CD4-positive, alpha-beta T cell treated with Interleukin-21 for 1 hour (primary cell): ENCODE results near the gene UBQLN1.
A peak's percentile ranks its signal among the peaks of the same experiment; 100 is the strongest.
"Not testable (repeated sequence)": the region's sequence is repeated elsewhere in the genome, so short reads cannot be mapped to it uniquely, and the experiment has no call there.

ENCODE experiments used
- DNase-seq: peaks from one replicate; pipeline ENCODE4 v3.0.0-alpha.2; 2020

The UBQLN1 gene

DNA sequence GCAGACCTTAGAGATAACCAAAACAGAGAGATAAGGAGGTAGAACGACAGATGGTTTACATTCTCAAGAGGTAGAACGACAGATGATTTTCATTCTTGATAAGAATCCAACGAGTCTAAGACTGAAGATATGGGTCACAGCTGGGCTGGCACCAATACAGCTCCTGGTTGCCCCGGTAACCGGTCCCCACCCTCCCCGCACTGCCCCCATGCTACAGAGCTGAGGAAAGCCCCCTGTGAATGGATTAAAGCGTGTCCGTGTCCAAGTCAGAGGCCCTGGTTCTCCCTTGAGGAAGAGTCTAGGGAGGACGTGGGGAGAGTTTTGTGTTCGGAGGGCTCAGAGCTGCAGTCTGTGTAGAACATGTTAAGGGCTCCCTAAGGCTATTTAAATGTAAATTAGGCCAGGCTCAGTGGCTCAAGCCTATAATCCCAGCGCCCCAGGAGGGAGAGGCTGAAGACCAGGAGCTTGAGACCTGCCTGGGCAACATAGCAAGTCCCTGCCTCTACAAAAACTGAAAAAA lies 76.8 kb downstream of the UBQLN1 start:
- DNase-seq = no peak

GRCh38 chr9:83629433-83630104 lies 78.2 kb downstream of the UBQLN1 start:
- no peak for DNase-seq

GRCh38 chr9:83628540-83628939 lies 79.2 kb downstream of the UBQLN1 start:
- DNase-seq = no peak

DNA sequence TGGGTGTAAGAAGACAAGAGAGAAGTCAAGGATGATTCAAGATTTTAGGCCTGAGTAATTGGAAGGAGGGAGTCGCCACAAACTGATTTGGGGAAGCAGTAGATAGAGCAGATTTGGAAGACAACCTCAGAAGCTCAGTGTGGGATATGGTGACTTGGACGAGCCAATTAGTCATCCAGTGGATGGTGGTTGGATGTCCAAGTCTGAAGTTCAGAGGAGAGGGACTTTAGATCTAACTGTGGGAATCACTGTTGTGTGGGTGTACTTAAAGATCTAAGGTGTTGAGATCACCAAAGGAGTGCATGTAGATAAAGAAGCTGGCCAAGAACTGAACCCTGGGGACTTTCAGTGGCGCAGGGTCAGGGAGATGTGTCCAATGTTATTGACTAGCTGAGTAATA lies 82.6 kb downstream of the UBQLN1 start:
- DNase-seq = no peak

DNA sequence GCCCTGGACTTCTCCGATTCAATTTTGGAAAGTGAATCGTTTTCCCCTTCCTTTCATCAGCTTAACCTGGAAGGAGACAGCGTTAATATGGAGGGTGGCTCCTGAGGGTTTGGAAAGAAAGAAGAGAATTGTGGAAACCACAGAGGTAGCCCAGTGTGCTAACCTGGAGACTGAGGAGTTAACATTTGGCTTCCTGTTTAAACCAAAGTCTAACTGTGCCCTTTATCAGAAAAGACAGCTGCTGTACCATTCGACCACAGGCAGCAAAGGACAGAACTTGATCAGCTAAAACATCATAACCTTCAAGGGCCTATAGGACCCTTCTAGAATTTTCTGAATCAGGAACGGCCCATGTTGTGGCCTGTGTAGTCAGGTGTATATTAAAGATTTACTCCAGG lies 84.1 kb downstream of the UBQLN1 start:
- DNase-seq = peak; percentile 44

GRCh38 chr9:83622939-83623678 lies 84.6 kb downstream of the UBQLN1 start, which contains the start of gene IDNK:
Gene IDNK (plus strand): TSS chr9:83623143. CDS start chr9:83623172, 29 bp downstream.
- DNase-seq = peak; percentile 61

- DNase-seq = peak; percentile 8
These were observed 85.3 kb downstream of the UBQLN1 start for GRCh38 chr9:83622433-83622938.

DNA sequence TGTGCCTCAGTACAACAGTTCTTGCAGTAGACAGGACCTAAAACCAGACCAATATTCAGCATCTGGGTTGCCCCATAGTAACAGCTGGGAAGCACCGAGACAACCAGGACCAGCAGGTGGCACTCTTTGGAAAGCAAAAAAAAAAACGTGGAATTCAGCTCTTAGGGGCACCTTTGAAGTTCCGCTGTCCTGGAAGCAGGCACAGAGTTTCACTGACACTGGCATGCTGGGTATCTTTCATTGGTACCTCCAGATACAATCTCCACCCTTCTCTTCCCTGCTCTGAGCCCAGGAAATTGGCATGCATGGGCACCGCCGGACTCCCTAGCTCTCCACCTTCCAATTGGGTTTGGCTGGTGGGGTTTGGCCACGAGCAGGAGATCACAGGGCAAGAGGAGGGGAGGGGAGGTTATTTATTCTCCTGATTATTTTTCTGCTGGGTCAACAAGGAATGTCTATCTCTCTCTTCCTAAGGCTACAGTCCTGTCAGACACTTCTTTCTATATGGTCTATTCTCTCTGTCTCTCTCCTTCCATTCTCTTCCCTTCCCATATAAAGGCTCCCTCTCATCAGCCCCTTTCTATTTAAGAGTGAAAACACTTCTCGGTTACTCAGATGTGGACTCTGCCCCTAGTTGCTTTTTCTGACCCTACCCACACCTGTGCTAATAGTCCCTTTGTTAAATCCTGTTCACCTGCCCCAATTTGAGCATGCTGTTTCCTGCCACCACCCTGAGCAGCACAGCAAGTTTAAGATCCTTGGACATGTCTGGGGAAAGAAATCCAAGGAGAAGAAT lies 86.7 kb downstream of the UBQLN1 start:
- DNase-seq = peak; percentile 52

DNA sequence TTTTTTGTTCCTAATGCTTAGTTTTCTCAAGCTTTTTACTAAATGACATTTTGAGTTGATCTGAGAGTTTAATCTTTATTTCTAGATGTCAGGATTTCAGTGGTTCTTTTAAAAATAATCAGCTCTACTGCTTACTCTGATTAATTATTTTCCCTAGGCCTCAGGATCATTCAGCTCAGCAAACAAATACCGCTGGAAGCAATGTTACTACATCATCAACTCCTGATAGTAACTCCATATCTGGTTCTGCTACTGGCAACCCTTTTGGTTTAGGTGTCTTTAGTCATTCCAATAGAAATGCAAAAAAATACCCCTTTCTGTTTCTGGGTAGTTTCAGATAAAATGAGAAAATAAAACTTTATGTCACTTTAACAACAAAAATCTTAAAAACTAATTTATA lies 90.5 kb downstream of the UBQLN1 start:
- no peak for DNase-seq

DNA sequence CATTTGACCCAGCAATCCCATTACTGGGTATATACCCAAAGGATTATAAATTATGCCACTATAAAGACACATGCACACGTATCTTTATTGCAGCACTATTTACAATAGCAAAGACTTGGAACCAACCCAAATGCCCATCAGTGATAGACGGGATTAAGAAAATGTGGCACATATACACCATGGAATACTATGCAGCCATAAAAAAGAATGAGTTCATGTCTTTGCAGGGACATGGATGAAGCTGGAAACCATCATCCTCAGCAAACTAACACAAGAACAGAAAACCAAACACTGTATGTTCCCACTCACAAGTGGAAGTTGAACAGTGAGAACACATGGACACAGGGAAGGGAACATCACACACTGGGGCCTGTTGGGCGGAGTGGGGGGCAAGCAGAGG lies 94.5 kb downstream of the UBQLN1 start:
- DNase-seq = not testable (repeated sequence)
